ENCODE results near the gene RAET1G. TPM values are rescaled to one million over a fixed set of nuclear protein-coding genes. Genes with fewer than 3 reads are reported as not detected.

Gene RAET1G
- total and polyA plus RNA-seq, 9 of the 15 experiments (the other 6 are each of a cell fraction or from before 2014, with no cell fraction given), result 0.11 TPM; not detected in 8

DNA sequence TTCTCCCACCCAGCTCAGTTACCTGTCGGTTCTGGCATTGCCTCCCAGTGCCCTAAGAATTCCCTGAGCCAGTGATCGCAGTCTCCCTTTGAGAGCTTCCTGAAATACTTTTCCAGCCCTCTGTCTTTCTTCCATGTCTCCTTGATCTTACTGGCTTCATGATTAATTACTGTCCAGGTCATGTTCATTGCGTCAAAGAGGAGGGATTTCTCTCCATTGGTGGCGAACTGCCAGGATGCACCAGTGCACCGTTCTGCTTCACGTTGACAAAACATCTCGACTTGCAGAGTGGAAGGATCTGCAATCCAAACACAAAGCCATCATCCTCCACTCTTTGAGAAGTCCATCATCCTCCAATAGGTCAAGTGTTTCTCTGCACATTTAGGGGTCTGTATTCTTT, 33.6 kb downstream of the RAET1G start (continued):
- TF ChIP-seq, protein P1, sequence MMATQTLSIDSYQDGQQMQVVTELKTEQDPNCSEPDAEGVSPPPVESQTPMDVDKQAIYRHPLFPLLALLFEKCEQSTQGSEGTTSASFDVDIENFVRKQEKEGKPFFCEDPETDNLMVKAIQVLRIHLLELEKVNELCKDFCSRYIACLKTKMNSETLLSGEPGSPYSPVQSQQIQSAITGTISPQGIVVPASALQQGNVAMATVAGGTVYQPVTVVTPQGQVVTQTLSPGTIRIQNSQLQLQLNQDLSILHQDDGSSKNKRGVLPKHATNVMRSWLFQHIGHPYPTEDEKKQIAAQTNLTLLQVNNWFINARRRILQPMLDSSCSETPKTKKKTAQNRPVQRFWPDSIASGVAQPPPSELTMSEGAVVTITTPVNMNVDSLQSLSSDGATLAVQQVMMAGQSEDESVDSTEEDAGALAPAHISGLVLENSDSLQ (IDR thresholded peaks at IDR 0.05), result 0 out of 2 replicates have a peak, but pooled peaks have one; percentile 12
- TF ChIP-seq, protein P2, sequence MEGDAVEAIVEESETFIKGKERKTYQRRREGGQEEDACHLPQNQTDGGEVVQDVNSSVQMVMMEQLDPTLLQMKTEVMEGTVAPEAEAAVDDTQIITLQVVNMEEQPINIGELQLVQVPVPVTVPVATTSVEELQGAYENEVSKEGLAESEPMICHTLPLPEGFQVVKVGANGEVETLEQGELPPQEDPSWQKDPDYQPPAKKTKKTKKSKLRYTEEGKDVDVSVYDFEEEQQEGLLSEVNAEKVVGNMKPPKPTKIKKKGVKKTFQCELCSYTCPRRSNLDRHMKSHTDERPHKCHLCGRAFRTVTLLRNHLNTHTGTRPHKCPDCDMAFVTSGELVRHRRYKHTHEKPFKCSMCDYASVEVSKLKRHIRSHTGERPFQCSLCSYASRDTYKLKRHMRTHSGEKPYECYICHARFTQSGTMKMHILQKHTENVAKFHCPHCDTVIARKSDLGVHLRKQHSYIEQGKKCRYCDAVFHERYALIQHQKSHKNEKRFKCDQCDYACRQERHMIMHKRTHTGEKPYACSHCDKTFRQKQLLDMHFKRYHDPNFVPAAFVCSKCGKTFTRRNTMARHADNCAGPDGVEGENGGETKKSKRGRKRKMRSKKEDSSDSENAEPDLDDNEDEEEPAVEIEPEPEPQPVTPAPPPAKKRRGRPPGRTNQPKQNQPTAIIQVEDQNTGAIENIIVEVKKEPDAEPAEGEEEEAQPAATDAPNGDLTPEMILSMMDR (IDR thresholded peaks at IDR 0.05 in 2 of 3, conservative IDR thresholded peaks at IDR 0.05 in 1 of 3; ENCODE audit: insufficient read depth in 2 of 3, low read depth in 1 of 3, low read length in 3 of 3), result no peak

DNA sequence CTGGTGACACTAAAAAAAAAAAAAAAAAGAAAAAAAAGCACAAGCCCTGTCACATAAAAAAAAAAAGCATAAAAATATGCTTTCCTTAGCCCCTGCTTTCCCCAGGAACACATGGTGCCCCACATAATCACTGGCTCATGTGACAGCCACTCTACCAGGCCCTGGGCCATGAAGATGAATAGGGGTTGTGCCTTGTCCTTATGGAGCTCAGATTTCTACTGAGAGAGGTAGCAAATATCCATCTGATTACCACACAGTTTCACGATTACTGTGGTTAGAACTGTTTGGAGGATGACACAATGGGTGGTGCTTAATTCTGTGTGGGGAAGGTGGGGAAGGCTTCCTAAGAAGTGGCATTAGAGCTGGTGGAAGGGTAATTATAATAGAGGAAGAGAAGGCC, 34.3 kb downstream of the RAET1G start:
- Histone ChIP-seq H3K4me2 (ENCODE audit: insufficient read depth, low read length) (no peak overlapping the region), H3K36me3 (ENCODE audit: control insufficient read depth, insufficient read depth, low read length) (no peaks in the 10 kb centered on the region), H3K27ac (ENCODE audit: extremely low read depth, low read depth, low read length) (no peak overlapping the region), H3K9me3 (replicated peaks; ENCODE audit: control insufficient read depth, insufficient read depth, low read depth, low read length) (no peaks in the 10 kb centered on the region), H3K27me3 (ENCODE audit: control insufficient read depth in 2 of 2, insufficient read depth in 2 of 2, low read length in 2 of 2) (peaks cover 46 to 55% of the 10 kb centered on the region in 2 experiments; a peak in 4 of 5 replicates), H3K79me2 (ENCODE audit: control insufficient read depth, insufficient read depth, low read length) (no peaks in the 10 kb centered on the region), H4K20me1 (replicated peaks; ENCODE audit: control insufficient read depth, insufficient read depth, low read length) (no peaks in the 10 kb centered on the region), H3K4me3 (no peak overlapping the region), H3K9me1 (ENCODE audit: control insufficient read depth, insufficient read depth, low read length) (no peaks in the 10 kb centered on the region), H3K9ac (ENCODE audit: insufficient read depth in 1 of 2, low read depth in 2 of 2, low read length in 2 of 2) (no peak overlapping the region), H2AFZ (ENCODE audit: low read depth, low read length) (no peak overlapping the region), H3K4me1 (replicated peaks in 1 of 2; ENCODE audit: control insufficient read depth in 2 of 2, insufficient read depth in 2 of 2, low read length in 2 of 2) (no peaks in the 10 kb centered on the region)
- 0% methylated on average over 1 of the region's 1 CpG for WGBS (ENCODE audit: insufficient coverage, low coverage, missing lambda C conversion rate)
- no TSS peak for BruUV-seq (replicated peaks)
- intact Hi-C loops (cut with micrococcal nuclease) (no loop called here), in situ Hi-C loops (cut with MboI) (no loop called here)
- no peak for FAIRE-seq
- CTCF ChIA-PET (ENCODE audit: low intra/inter-chr PET ratio), result no interaction called here
- no peak for DNase-seq (ENCODE audit: extremely low read depth in 1 of 4, low spot score in 3 of 4)
- ATAC-seq, result no peak
- POLR2A ChIA-PET, result interaction anchor here (0.5 kb wide), 1 partner anchor 11 kb away, joined by 4 read pairs; no protein-coding TSS in a partner anchor
- TF ChIP-seq, protein P3, sequence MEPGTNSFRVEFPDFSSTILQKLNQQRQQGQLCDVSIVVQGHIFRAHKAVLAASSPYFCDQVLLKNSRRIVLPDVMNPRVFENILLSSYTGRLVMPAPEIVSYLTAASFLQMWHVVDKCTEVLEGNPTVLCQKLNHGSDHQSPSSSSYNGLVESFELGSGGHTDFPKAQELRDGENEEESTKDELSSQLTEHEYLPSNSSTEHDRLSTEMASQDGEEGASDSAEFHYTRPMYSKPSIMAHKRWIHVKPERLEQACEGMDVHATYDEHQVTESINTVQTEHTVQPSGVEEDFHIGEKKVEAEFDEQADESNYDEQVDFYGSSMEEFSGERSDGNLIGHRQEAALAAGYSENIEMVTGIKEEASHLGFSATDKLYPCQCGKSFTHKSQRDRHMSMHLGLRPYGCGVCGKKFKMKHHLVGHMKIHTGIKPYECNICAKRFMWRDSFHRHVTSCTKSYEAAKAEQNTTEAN (CRISPR knock-in tag; IDR thresholded peaks at IDR 0.05), result no peak
- TF ChIP-seq HDAC3 (IDR thresholded peaks at IDR 0.05; ENCODE audit: borderline replicate concordance, partially characterized antibody) (no peak), SRSF7 (optimal IDR thresholded peaks at IDR 0.05; ENCODE audit: low read depth, low read length) (no peak), ZBTB7A (IDR thresholded peaks at IDR 0.05; ENCODE audit: borderline replicate concordance, control insufficient read depth, low read depth, low read length) (no peak), CBFA2T3 (IDR thresholded peaks at IDR 0.05) (no peak), POU5F1 (IDR thresholded peaks at IDR 0.05; ENCODE audit: borderline replicate concordance, low read depth, low read length, partially characterized antibody) (no peak), CSDE1 (IDR thresholded peaks at IDR 0.05) (no peak), YBX1 (IDR thresholded peaks at IDR 0.05) (no peak), DNMT1 (IDR thresholded peaks at IDR 0.05) (no peak)
- TF ChIP-seq, protein P4, sequence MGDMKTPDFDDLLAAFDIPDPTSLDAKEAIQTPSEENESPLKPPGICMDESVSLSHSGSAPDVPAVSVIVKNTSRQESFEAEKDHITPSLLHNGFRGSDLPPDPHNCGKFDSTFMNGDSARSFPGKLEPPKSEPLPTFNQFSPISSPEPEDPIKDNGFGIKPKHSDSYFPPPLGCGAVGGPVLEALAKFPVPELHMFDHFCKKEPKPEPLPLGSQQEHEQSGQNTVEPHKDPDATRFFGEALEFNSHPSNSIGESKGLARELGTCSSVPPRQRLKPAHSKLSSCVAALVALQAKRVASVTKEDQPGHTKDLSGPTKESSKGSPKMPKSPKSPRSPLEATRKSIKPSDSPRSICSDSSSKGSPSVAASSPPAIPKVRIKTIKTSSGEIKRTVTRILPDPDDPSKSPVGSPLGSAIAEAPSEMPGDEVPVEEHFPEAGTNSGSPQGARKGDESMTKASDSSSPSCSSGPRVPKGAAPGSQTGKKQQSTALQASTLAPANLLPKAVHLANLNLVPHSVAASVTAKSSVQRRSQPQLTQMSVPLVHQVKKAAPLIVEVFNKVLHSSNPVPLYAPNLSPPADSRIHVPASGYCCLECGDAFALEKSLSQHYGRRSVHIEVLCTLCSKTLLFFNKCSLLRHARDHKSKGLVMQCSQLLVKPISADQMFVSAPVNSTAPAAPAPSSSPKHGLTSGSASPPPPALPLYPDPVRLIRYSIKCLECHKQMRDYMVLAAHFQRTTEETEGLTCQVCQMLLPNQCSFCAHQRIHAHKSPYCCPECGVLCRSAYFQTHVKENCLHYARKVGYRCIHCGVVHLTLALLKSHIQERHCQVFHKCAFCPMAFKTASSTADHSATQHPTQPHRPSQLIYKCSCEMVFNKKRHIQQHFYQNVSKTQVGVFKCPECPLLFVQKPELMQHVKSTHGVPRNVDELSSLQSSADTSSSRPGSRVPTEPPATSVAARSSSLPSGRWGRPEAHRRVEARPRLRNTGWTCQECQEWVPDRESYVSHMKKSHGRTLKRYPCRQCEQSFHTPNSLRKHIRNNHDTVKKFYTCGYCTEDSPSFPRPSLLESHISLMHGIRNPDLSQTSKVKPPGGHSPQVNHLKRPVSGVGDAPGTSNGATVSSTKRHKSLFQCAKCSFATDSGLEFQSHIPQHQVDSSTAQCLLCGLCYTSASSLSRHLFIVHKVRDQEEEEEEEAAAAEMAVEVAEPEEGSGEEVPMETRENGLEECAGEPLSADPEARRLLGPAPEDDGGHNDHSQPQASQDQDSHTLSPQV (IDR thresholded peaks at IDR 0.05), result no peak
- TF ChIP-seq, protein P5, sequence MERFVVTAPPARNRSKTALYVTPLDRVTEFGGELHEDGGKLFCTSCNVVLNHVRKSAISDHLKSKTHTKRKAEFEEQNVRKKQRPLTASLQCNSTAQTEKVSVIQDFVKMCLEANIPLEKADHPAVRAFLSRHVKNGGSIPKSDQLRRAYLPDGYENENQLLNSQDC (CRISPR knock-in tag; IDR thresholded peaks at IDR 0.05), result no peak
